CD4-positive, CD25-positive, alpha-beta regulatory T cell (primary cell): Measurements from ENCODE around the gene UFD1. TPM values are rescaled to one million over a fixed set of nuclear protein-coding genes. Genes with fewer than 3 reads are reported as not detected.

Experiments used
- ATAC-seq, 2 donors: fragments of 150-1000 bp; cut with Tn5 transposase; one replicate each; pipeline ENCODE4 v1.10.0; 2021; ENCODE audit warnings: low read depth in 2 of 2, moderate number of reproducible peaks in 2 of 2, moderate library complexity in 1 of 2
- DNase-seq, 3 donors: peaks; one replicate each; pipeline versions ENCODE4 v3.0.0 to v3.0.0-alpha.2; 2012 to 2022; ENCODE audit warnings: mixed read lengths in 1 of 3
- H3K27ac ChIP-seq: one replicate; pipeline ENCODE4 v1.7.0; 2013; ENCODE audit warnings: mild to moderate bottlenecking, low read length; ENCODE audit not compliant: insufficient read depth, poor library complexity, severe bottlenecking
- H3K27me3 ChIP-seq: one replicate; pipeline ENCODE4 v1.7.0; 2013; ENCODE audit warnings: low read length; ENCODE audit not compliant: control insufficient read depth, insufficient read depth
- H3K36me3 ChIP-seq: one replicate; pipeline ENCODE4 v1.7.0; 2013; ENCODE audit warnings: mild to moderate bottlenecking, low read length, moderate library complexity; ENCODE audit not compliant: control insufficient read depth, insufficient read depth
- H3K4me1 ChIP-seq: 2 replicates; pipeline ENCODE4 v1.7.0; 2013; ENCODE audit warnings: mild to moderate bottlenecking, low read length; ENCODE audit not compliant: insufficient read depth, control insufficient read depth, poor library complexity, severe bottlenecking
- H3K4me3 ChIP-seq: one replicate; pipeline ENCODE4 v1.7.0; 2013; ENCODE audit warnings: low read depth, mild to moderate bottlenecking, low read length, moderate library complexity
- H3K9me3 ChIP-seq, 2 experiments: 1 replicate in 1 of 2; 2 replicates in 1 of 2; pipeline ENCODE4 v1.7.0; 2013; ENCODE audit warnings: low read length in 2 of 2, mild to moderate bottlenecking in 1 of 2, moderate library complexity in 1 of 2; ENCODE audit not compliant: control insufficient read depth in 2 of 2
- H3K27ac Mint-ChIP-seq, 3 donors: one replicate each; pipeline ENCODE4 v1.8.0; 2020 to 2022; ENCODE audit warnings: mild to moderate bottlenecking in 3 of 3, mixed read lengths in 3 of 3, moderate library complexity in 2 of 3
- H3K27me3 Mint-ChIP-seq: one replicate; pipeline ENCODE4 v1.8.0; 2022; ENCODE audit warnings: mild to moderate bottlenecking, mixed read lengths
- H3K36me3 Mint-ChIP-seq: one replicate; pipeline ENCODE4 v1.8.0; 2020; ENCODE audit warnings: mixed read lengths
- H3K4me1 Mint-ChIP-seq, 4 donors: one replicate each; pipeline ENCODE4 v1.8.0; 2020 to 2022; ENCODE audit warnings: mixed read lengths in 4 of 4, mild to moderate bottlenecking in 1 of 4
- H3K4me3 Mint-ChIP-seq, 4 donors: one replicate each; pipeline ENCODE4 v1.8.0; 2020 to 2022; ENCODE audit warnings: mild to moderate bottlenecking in 4 of 4, mixed read lengths in 4 of 4, moderate library complexity in 3 of 4
- H3K9me3 Mint-ChIP-seq, 7 donors: one replicate each; pipeline ENCODE4 v1.8.0; 2020 to 2022; ENCODE audit warnings: mixed read lengths in 7 of 7, mild to moderate bottlenecking in 3 of 7, moderate library complexity in 2 of 7
- polyA plus RNA-seq, 4 donors: library from polyadenylated mRNA; unstranded; fragments of 300-500 nt; fragmentation: Illumina TruSeq; gene quantifications; one replicate each; pipeline ENCODE4 v1.2.3, GENCODE V29; 2021
- total RNA-seq: library from RNA; stranded (reverse); gene quantifications from one replicate; pipeline ENCODE4 v1.2.3, GENCODE V29; 2022

UFD1 gene
- total and polyA plus RNA-seq, 5 donors from 2014 or later = 97.7 to 146 (median 113) TPM

DNA sequence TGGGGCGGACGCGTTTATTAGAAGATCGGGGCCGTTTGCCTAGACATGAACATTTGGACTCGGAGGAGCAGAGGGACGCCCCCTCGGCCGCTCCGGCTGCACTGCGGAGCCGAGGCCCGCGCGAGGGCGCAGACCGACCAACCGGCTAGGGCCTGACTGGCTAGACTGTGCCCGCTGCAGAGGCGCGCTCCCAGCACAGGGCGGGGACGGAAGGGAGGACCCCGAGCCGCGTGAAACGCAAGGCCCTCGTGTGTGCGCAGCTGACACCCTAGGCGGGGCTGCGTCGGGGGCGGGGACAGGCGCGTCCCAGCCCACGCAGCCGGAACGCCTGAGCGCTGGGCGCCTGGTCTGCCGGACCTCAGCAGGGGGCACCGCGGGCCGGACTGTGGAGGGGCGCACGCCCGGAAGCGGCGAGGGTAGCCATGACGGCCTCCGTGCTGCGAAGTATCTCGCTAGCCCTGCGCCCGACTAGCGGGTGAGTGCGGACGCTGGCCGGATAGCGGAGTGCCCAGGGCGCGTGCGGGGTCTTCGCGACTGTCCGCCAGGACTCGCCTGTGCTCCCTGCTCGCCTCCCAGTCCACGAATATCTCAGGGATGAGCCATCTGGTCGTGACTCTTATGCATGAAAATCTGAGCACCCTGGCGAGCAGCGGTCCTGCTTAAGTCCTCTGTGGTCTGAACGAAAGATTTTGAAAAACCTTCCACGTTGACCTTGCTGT lies 46.7 kb downstream of the UFD1 start, which contains the start of gene MRPL40:
Gene MRPL40 (plus strand): TSS at position 413 of the 719 bp plus-strand sequence. CDS start 10 bp downstream, at position 423.
- peak within 1 kb of the TSS; percentile 92 to 99 (median 98) for H3K4me3 Mint-ChIP-seq
- DNase-seq = peak; percentile 78 to 95 (median 84)
- Histone ChIP-seq H3K4me3 (peak within 1 kb of the TSS; percentile 77), H3K27ac (peak within 1 kb of the TSS; percentile 89), H3K9me3 (no peaks in the 10 kb centered on the region), H3K4me1 (peaks cover 23% of the 10 kb centered on the region), H3K36me3 (peaks cover 6% of the 10 kb centered on the region), H3K27me3 (no peaks in the 10 kb centered on the region)
- H3K27me3 Mint-ChIP-seq = no peaks in the 10 kb centered on the region
- peak within 1 kb of the TSS; percentile 82 to 94 (median 94) for H3K27ac Mint-ChIP-seq
- peaks cover 5% of the 10 kb centered on the region for H3K36me3 Mint-ChIP-seq
- peaks cover 9 to 51% (median 41%) of the 10 kb centered on the region in 4 donors for H3K4me1 Mint-ChIP-seq
- peaks cover 0 to 2% (median 0%) of the 10 kb centered on the region in 7 donors for H3K9me3 Mint-ChIP-seq
- peak; percentile 87 to 90 for ATAC-seq

DNA sequence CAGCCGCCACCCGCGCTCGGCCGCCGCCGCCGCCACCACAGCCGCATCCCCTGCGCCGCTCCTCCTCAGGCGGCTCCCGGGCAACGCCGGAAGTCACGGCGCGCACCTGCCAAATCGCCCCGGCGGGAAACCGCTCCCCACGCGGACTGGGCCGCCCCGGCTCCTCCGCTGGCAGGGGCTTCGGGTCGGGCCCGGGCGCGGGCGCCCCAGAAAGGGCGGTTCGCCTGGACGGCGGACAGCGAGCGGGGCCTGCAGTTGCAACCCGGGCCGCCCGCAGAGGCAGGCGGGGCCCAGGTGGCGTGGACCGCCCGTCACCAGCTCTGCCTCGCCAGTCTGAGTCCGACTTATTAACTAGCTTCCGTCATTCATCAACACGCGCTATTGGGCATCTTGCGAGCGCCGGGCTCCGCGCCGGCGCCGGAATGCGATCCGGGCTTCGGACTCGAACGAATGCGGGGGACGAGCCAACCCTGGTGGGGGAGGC lies 47.3 kb downstream of the UFD1 start, which contains the start of gene HIRA:
Gene HIRA (minus strand): TSS at position 85 of the 484 bp plus-strand sequence. CDS start 257 bp downstream, outside the sequence.
- H3K27me3 Mint-ChIP-seq = no peaks in the 10 kb centered on the region
- ATAC-seq (peak; percentile 63 to 64), DNase-seq (peak; percentile 78 to 89 (median 88))
- peaks cover 6% of the 10 kb centered on the region for H3K36me3 ChIP-seq
- H3K4me3 ChIP-seq = peak within 1 kb of the TSS; percentile 87
- peaks cover 15 to 56% (median 47%) of the 10 kb centered on the region in 4 donors for H3K4me1 Mint-ChIP-seq
- H3K27ac ChIP-seq = peak within 1 kb of the TSS; percentile 89
- peak within 1 kb of the TSS; percentile 89 to 94 (median 94) for H3K27ac Mint-ChIP-seq
- H3K9me3 ChIP-seq = no peaks in the 10 kb centered on the region
- peaks cover 0 to 2% (median 0%) of the 10 kb centered on the region in 7 donors for H3K9me3 Mint-ChIP-seq
- H3K36me3 Mint-ChIP-seq = peaks cover 2% of the 10 kb centered on the region
- no peaks in the 10 kb centered on the region for H3K27me3 ChIP-seq
- peaks cover 23% of the 10 kb centered on the region for H3K4me1 ChIP-seq
- H3K4me3 Mint-ChIP-seq = peak within 1 kb of the TSS; percentile 92 to 99 (median 98)

DNA sequence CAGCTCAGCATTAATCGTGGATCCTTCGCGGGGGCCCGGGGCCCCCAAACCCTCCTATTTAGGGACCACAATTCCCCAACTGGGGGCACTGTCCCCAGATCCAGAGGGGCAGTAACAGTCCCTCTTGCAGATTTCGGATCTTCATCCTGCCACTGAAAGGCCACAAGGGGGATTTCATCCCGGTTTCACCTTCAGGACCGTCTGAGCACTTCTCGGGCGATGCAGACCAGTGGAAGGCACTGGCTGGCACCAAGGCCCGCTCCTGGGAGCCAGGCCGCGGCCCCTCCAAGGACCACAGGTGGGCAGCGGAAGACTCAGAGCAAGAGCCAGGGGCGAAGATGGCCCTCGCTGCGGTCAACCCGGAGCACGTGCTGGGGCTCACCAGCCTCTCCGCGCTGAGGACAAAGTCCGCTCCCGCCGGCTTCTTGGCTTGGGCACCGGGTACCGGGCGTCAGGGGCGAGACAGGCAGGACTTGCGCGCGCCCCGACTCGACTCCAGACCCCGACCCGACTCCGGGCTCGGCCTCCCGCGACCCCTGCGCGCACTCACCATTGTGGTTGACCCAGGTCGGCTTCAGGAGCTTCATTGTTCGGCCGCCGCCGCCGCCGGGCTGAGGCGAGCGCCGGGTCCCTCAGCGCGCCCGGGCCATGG lies 48.0 kb downstream of the UFD1 start:
- ATAC-seq = no peak
- Histone ChIP-seq H3K9me3 (no peaks in the 10 kb centered on the region), H3K27ac (peak overlapping the region; percentile 65), H3K4me3 (peak overlapping the region; percentile 87), H3K36me3 (peaks cover 6% of the 10 kb centered on the region), H3K27me3 (no peaks in the 10 kb centered on the region), H3K4me1 (peaks cover 23% of the 10 kb centered on the region)
- peak in 2 of 3 donors; percentile 10 to 34 for DNase-seq
- H3K4me1 Mint-ChIP-seq = peaks cover 20 to 61% (median 54%) of the 10 kb centered on the region in 4 donors
- no peaks in the 10 kb centered on the region for H3K36me3 Mint-ChIP-seq
- H3K27ac Mint-ChIP-seq = peak overlapping the region; percentile 89 to 93 (median 91)
- H3K27me3 Mint-ChIP-seq = no peaks in the 10 kb centered on the region
- peaks cover 0 to 2% (median 0%) of the 10 kb centered on the region in 7 donors for H3K9me3 Mint-ChIP-seq
- H3K4me3 Mint-ChIP-seq = peak overlapping the region; percentile 89 to 97 (median 92)

DNA sequence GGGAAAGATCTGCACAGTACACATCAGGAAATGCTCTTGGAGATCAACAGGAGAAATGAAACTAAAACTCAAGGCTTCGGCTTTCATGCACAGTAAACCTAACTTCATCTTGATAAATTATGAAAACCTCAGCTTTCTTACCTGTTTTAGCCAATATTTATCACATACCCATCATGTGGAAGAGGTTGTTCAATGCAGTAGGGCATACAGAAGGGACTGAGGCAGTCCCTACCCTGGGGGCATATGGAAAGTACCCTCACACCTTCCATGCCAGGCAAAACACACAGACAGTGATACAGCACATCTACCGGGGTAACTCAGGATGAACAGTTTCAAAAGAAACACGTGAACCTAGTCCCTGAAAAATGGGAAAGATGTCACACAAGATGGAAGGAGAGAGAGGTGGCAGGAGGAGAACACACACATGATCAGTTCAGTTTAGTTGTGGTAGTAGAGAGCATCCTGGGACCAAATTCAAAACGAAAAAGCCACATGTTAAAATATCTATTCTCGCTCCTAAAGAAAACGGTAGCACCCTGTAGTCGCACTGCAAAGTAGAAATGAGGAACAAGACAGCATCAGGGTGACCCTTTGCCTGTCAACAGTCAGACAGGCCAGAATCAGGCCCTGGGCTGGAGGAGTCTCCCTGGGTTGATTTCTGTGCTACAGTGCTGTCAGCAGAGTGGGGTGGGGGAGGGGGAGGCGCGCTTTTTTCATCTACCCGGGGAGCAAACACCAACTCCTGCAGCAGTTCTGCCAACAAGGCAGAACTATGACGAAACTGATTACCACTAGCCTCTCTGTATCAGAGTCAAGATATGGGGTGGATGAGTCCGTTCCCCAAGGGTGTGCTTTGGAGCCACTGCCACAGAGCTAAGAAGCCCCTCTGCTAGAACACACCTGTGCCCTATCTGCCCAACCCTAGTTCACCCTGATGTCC lies 48.8 kb downstream of the UFD1 start:
- peaks cover 20 to 66% (median 54%) of the 10 kb centered on the region in 4 donors for H3K4me1 Mint-ChIP-seq

DNA sequence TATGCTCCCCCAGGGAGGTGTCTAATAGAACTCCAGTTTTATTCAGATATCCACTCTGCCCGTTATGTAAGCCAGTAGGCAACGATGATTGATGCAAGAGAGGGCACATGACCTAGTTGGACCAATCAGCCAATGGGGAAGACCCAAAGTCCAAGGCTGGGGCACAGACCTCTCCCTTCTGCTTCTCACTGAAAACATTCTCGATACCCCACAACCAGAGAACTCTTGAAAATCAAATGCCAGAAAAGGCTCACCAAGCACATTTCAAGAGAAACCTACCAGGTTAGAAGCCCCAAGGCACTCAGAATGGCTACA lies 54.9 kb downstream of the UFD1 start:
- H3K36me3 Mint-ChIP-seq = no peaks in the 10 kb centered on the region
- no peak overlapping the region for H3K27ac ChIP-seq

More for the DNA sequence above, 48.8 kb downstream of the UFD1 start:
- peaks cover 2% of the 10 kb centered on the region for H3K36me3 ChIP-seq
- peak overlapping the region; percentile 65 for H3K27ac ChIP-seq
- H3K4me3 ChIP-seq = peak overlapping the region; percentile 87
- peak overlapping the region; percentile 89 to 97 (median 92) for H3K4me3 Mint-ChIP-seq
- H3K36me3 Mint-ChIP-seq = no peaks in the 10 kb centered on the region
- DNase-seq = peak; percentile 16 to 74 (median 39)
- H3K9me3 Mint-ChIP-seq = peaks cover 0 to 2% (median 0%) of the 10 kb centered on the region in 7 donors
- ATAC-seq = no peak
- H3K27ac Mint-ChIP-seq = peak overlapping the region; percentile 89 to 93 (median 91)
- no peaks in the 10 kb centered on the region for H3K9me3 ChIP-seq
- H3K27me3 Mint-ChIP-seq = no peaks in the 10 kb centered on the region
- H3K27me3 ChIP-seq = no peaks in the 10 kb centered on the region
- H3K4me1 ChIP-seq = peaks cover 23% of the 10 kb centered on the region

DNA sequence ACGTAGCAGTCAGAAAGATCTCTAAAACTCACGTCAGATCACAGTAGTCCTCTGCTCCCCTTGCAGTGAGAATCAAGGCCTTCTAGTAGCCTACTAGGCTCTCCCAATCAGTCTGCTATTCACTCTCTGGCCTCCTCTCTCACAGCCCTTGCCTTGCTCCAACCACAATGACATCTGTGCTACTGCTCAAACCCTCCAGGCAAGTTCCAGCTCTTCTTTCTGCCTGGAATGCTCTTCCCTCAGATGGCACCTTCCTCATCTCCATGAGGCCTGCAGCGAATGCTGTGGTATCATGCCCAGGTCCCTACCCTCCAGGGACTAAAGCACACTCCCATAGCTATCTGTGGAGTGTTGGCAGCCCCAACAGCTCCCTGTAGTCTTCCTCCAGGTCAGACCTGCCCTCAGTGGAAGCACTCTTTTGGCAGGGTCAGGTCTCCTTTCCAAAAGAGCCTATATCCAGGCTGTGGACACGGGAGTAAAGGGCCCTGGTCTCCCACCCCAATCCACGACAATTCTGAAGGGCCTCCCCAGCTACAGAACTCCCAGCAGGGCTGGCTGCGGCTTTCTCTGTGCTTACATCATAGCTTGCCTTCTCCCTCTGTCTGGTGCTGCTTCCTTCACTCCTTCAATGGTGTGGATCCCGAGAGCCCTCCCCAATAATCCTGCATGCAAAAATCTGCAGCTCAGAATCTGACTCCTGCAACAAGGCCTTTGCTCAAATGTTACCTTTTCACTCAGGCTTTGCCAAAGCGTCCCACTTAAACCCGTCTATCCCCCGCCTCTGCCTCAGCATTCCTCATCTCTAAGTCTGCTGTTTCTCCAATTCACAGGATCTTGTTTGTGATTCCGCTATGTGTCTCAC lies 56.3 kb downstream of the UFD1 start:
- no peaks in the 10 kb centered on the region for H3K9me3 ChIP-seq
- no peak for ATAC-seq
- no peaks in the 10 kb centered on the region for H3K27me3 Mint-ChIP-seq
- no peaks in the 10 kb centered on the region for H3K9me3 Mint-ChIP-seq
- H3K4me3 ChIP-seq = no peak overlapping the region
- H3K4me1 ChIP-seq = peaks cover 40% of the 10 kb centered on the region
- no peaks in the 10 kb centered on the region for H3K27me3 ChIP-seq
- peaks cover 31 to 94% (median 72%) of the 10 kb centered on the region in 4 donors for H3K4me1 Mint-ChIP-seq
- H3K36me3 Mint-ChIP-seq = no peaks in the 10 kb centered on the region
- DNase-seq = no peak
- peaks cover 5% of the 10 kb centered on the region for H3K36me3 ChIP-seq
- H3K4me3 Mint-ChIP-seq = peak overlapping the region in 2 of 4 donors; percentile 24 to 71
- H3K27ac ChIP-seq = no peak overlapping the region
- H3K27ac Mint-ChIP-seq = peak overlapping the region; percentile 72 to 88 (median 78)

More for the DNA sequence above, 54.9 kb downstream of the UFD1 start:
- H3K27me3 Mint-ChIP-seq = no peaks in the 10 kb centered on the region
- no peak for ATAC-seq
- Histone ChIP-seq H3K4me3 (no peak overlapping the region), H3K9me3 (no peaks in the 10 kb centered on the region), H3K27me3 (no peaks in the 10 kb centered on the region), H3K36me3 (peaks cover 5% of the 10 kb centered on the region), H3K4me1 (peaks cover 37% of the 10 kb centered on the region)
- H3K9me3 Mint-ChIP-seq = no peaks in the 10 kb centered on the region
- H3K4me1 Mint-ChIP-seq = peaks cover 27 to 93% (median 77%) of the 10 kb centered on the region in 4 donors
- H3K4me3 Mint-ChIP-seq = no peak overlapping the region
- no peak for DNase-seq
- peak overlapping the region in 1 of 3 donors; percentile 88 for H3K27ac Mint-ChIP-seq
